Stimulated activated CD4-positive, alpha-beta T cell treated with anti-CD3 and anti-CD28 coated beads, TNF-alpha, amount 100 ng/mL, for 24 hours (primary cell): ENCODE measurements around the gene ADRA2A.

Experiments used
- DNase-seq, 3 experiments: peaks; one replicate each; pipeline ENCODE4 v3.0.0-alpha.2; 2020; ENCODE audit warnings: low read depth in 3 of 3

ADRA2A gene

GRCh38 chr10:111083222-111084095 is 6.6 kb downstream of the ADRA2A start:
- DNase-seq: no peak

DNA sequence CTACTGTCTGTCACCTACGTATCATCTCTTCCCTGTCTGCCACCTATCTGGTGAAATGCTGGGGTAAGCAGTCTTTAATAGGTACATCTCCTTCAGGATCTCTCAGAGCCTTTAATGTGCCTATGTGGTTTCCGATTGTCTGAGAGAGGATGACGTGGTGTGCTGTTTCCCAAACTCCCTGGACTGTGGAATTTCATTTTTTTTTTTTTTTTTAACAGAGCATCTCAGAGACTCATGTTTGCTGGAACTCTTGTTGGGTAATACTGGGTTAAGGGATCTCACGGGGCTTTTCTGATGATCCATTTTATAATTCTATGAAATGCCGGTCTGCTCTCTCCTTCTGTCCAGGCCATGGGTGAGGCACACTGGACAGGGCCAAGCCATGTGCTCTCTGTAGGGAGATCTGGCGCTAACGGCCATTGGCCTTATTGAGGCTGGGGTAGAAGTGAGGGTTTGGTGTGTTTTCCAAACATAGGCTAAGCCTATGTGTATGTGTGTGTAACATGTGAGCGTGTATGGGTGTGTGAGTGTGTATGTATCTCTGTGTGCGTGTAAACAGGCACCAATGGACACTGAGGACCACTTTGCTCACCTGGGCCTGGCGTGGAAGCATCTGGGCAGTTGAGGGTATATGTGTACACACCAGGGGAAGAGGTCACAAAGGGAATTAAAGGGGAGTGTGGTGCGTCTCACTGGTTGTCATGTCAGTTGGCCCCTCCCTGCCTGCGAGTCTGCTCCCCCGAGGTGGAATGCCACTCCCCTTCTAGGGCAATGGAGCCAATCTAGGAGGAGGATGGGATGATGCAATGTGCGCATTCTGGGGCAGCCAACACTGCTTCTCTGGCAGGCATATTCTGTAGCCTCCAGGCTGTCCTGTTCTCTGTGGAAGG is 7.8 kb downstream of the ADRA2A start:
- DNase-seq: no peak

- no peak for DNase-seq
These were observed 9.0 kb downstream of the ADRA2A start for GRCh38 chr10:111085690-111086353.

- no peak for DNase-seq
These were observed 9.7 kb downstream of the ADRA2A start for GRCh38 chr10:111086574-111086973.

DNA sequence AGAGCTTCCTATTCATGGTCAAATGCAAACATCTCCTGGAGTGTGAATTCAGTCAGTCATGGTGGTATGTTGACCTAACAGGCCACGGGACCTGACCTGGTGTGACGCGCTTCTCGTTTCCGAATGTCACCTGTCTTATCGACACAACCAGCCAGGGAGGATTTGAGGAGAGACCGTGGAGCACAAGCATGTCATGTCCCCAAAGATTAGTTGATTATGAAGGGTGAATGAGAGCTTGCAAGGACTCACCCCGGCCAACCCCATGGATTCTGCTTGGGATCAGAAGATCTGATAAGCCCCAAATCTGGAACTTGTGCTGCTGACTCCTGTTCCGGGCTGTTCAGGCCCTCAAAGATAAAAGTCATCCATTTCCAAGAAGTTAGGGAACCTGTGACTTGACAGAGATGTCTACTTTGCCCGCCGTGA is 10.5 kb downstream of the ADRA2A start:
- no peak for DNase-seq

GRCh38 chr10:111087968-111088505 is 11.2 kb downstream of the ADRA2A start:
- no peak for DNase-seq

- no peak for DNase-seq
These were observed 12.5 kb downstream of the ADRA2A start for GRCh38 chr10:111089293-111089692.

DNA sequence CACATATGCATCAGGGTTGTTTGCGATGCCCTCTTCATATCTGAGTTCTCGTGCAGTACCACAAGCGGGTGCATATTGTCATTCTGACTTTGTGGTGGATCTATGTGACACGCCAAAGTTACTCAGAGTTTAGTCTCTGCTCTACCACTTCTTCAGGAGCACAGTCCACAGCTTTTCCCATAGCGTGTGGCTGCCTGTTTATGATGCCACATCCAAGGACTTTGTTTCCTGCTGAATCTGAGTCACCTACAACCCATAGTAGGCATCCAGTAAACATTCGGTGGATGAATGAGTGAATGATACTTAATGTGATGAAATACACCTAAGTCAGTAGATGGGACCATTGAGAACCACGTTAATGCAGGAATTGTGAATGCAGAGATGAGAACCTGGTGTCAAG is 15.0 kb downstream of the ADRA2A start:
- DNase-seq: no peak

GRCh38 chr10:111093741-111094380 is 17.0 kb downstream of the ADRA2A start:
- no peak for DNase-seq

DNA sequence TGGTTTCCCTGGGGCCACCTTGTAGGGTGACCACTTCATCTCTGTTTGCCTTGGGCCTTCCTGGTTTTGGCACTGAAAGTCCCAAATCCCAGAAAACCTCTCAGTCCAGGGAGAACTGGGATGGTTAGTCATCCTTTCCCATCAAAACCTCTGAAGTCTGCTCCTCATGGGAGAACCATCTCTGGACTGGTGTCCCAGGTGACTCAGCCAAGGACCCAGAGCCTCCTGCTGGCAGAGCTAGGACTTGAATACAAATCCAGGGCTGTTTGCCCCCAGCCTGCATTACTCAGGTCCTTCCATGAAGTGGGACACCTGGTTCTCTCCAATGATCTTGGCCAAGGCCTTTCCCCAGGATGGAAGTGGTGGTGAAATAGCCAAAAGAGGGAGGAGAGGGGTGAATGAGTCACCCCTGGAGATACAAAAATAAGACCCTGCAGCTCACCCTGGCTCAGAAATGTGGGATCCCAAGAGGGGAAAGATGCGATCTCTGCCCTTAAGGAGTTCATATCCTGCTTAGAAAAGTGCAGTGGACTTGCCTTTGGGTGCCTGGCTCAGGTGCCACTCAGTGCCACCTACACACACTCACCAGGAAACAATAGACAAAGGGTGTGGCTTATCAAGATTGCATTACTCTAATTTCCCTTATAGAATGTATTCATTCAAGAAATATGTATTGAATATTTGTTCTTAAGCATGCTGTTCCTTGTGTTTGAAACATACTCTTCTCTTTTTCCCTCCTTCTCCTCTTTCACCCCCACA is 22.0 kb downstream of the ADRA2A start:
- no peak for DNase-seq

DNA sequence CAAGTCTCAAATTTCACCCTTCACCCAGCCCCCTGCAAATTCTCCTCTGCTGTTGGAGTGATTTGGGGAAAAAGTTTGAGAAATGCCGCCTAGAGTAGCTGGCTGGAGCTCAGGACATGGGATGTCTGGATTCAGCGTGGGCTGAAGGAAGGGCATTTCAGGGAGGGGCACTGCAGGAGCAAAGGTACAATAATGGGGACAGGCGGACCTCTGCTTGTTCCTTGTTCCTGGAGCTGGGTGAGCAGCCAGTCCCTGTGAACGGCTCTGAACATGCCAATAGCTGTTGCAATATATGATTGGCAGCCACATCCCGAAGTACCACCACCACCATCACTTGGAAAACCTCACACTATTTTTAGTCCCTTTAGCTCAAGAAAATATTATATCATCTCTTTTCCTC is 23.4 kb downstream of the ADRA2A start:
- DNase-seq: no peak

DNA sequence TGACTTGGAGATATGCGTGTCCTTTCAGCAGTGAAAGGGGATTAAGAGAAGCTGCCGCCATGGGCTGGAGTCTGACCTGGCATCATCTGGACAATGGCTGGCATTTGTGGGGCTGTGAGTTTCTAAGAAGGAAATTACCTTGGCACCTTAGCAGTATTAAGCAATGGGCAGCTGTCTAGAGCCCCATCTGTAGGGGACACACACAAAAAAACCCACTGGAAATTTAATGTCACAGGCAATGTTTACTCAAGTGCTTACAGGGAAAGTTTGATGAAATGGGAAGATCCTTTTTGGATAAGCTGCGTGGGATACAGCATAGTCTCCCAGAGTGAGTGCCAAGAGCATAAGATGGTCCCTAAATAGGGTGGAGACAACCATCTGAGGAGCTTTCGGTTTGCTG is 25.0 kb downstream of the ADRA2A start:
- no peak for DNase-seq

- no peak for DNase-seq
These were observed 25.6 kb downstream of the ADRA2A start for GRCh38 chr10:111102359-111102837.

GRCh38 chr10:111103196-111103840 is 26.5 kb downstream of the ADRA2A start:
- DNase-seq: no peak

DNA sequence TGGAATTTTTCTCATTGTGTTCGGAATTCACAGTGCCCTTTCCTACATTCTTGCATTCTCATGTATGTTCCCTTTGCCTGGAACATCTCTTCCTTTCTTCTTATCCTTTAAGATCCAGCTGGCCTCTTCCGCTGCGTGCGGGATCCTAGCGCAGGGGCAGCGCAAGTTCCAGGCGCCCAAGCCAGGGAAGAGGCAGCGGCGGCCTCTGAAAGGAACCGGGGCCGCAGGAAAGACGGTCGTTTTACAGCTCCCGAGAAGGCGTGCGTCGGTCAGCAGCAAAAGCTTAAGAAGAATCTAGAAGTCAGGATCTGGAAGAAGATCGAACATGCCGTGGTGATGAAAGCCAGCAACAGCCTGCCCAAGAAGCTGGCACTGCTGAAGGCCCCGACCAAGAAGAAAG is 28.0 kb downstream of the ADRA2A start:
- no peak for DNase-seq

DNA sequence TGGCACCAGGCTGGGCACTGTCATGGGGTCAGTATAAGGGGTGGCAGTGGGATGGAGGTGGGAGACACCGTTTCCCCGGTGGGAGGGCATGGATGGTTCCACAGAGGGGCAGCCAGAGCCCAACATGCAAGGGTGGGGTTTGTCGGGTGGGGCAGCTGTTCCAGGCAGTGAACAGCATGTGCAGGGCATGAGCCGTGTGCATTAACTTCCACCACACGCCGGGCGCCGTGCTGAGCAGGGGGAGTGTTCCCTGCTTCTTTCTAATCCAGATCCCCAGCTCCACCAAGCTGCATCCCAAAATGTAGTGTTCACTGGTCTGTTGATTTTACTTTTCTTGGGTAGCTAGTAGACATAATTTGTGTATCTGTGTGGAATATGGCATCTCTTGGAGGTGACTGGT is 29.3 kb downstream of the ADRA2A start:
- DNase-seq: no peak

DNA sequence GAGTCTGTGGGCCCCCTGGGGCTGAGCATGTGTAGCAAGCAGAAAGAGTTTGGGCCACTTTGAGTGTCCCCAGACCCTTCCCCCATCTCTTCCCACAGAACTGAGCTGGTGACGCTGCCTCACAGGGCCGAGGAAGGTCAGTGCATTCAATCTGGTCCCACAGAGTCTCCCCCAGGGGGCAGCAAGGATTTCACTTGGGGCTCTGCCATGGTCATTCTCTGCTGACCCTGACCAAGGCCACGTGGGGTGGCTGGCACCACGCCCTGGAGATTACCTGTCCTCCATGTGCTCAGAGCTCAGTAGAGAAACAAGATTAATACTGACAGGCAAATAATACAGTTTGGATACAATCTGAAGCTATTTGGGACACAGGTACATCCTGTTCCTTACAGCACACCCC is 30.2 kb downstream of the ADRA2A start:
- DNase-seq: no peak

DNA sequence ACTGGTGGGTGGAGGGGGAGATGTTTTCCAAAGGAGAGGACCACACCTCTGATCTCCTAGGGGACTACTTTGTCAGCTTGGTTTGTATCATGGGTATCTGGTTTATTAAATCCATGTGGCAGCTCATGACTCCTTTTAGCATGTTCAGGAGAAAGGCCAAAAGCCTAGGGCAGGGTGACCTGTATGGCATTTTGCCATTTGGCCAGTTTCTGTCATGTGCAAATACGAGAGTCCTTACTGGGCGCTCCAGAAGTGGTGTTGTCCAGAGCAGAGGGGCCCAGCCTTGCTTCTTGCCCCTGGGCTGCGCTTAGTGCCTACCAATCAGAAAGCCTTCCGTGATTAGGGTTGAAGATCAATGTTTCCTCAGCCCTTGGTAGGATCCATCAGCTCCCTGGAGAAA is 31.0 kb downstream of the ADRA2A start:
- no peak for DNase-seq

- no peak for DNase-seq
These were observed 31.6 kb downstream of the ADRA2A start for GRCh38 chr10:111108441-111108840.
